ENCODE results near the gene EIF1AD. TPM values are rescaled to one million over a fixed set of nuclear protein-coding genes. Genes with fewer than 3 reads are reported as not detected.

EIF1AD gene
- total and polyA plus RNA-seq, 9 of the 15 experiments (the other 6 are each of a cell fraction or from before 2014, with no cell fraction given): 50.1 to 98.8 (median 58.7) TPM

DNA sequence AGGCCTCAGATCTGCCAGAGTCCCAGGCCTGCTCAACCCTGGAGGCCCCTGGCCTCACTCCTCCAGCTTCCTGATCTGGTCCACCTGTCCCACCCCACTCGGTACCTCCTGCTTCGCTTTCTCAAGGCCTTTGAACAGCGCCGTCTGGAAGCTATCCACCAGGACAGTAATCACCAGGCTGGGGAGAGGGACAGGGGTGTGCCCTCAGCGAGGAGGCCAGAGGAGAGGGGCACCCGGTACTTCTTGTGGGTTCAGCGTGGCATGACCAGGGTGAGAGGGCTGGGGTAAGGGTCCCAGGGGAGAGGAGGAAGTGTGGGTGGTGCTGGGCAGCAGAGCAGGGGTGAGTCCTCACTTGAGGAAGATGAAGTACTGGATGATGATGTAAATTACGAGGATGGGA lies 18.3 kb upstream of the EIF1AD start:
- Histone ChIP-seq H3K27ac (ENCODE audit: extremely low read depth, low read depth, low read length) (no peak overlapping the region), H3K4me1 (replicated peaks in 1 of 2; ENCODE audit: control insufficient read depth in 2 of 2, insufficient read depth in 2 of 2, low read length in 2 of 2) (peaks cover 21 to 71% of the 10 kb centered on the region in 2 experiments), H3K9me3 (replicated peaks; ENCODE audit: control insufficient read depth, insufficient read depth, low read depth, low read length) (no peaks in the 10 kb centered on the region), H3K9me1 (ENCODE audit: control insufficient read depth, insufficient read depth, low read length) (peaks cover 5% of the 10 kb centered on the region), H2AFZ (ENCODE audit: low read depth, low read length) (no peak overlapping the region), H4K20me1 (replicated peaks; ENCODE audit: control insufficient read depth, insufficient read depth, low read length) (no peaks in the 10 kb centered on the region), H3K36me3 (ENCODE audit: control insufficient read depth, insufficient read depth, low read length) (no peaks in the 10 kb centered on the region), H3K27me3 (ENCODE audit: control insufficient read depth in 2 of 2, insufficient read depth in 2 of 2, low read length in 2 of 2) (no peaks in the 10 kb centered on the region), H3K4me2 (ENCODE audit: insufficient read depth, low read length) (no peak overlapping the region), H3K9ac (ENCODE audit: insufficient read depth in 1 of 2, low read depth in 2 of 2, low read length in 2 of 2) (0 out of 4 replicates have a peak overlapping the region, but pooled peaks of 1 of the 2 experiments have one; percentile 43), H3K79me2 (ENCODE audit: control insufficient read depth, insufficient read depth, low read length) (no peaks in the 10 kb centered on the region), H3K4me3 (no peak overlapping the region)
- WGBS (ENCODE audit: insufficient coverage, low coverage, missing lambda C conversion rate): 68% methylated on average over 8 of the region's 8 CpGs
- ChIA-PET CTCF (ENCODE audit: low intra/inter-chr PET ratio) (interaction anchor here (1.2 kb wide), 1 partner anchor 31 kb away, joined by 4 read pairs; no protein-coding TSS in a partner anchor), POLR2A (interaction anchor here (1.2 to 2.7 kb wide), 2 partner anchors 12 to 15 kb away, joined by 3 to 8 read pairs; no protein-coding TSS in a partner anchor)
- TF ChIP-seq, protein P1, sequence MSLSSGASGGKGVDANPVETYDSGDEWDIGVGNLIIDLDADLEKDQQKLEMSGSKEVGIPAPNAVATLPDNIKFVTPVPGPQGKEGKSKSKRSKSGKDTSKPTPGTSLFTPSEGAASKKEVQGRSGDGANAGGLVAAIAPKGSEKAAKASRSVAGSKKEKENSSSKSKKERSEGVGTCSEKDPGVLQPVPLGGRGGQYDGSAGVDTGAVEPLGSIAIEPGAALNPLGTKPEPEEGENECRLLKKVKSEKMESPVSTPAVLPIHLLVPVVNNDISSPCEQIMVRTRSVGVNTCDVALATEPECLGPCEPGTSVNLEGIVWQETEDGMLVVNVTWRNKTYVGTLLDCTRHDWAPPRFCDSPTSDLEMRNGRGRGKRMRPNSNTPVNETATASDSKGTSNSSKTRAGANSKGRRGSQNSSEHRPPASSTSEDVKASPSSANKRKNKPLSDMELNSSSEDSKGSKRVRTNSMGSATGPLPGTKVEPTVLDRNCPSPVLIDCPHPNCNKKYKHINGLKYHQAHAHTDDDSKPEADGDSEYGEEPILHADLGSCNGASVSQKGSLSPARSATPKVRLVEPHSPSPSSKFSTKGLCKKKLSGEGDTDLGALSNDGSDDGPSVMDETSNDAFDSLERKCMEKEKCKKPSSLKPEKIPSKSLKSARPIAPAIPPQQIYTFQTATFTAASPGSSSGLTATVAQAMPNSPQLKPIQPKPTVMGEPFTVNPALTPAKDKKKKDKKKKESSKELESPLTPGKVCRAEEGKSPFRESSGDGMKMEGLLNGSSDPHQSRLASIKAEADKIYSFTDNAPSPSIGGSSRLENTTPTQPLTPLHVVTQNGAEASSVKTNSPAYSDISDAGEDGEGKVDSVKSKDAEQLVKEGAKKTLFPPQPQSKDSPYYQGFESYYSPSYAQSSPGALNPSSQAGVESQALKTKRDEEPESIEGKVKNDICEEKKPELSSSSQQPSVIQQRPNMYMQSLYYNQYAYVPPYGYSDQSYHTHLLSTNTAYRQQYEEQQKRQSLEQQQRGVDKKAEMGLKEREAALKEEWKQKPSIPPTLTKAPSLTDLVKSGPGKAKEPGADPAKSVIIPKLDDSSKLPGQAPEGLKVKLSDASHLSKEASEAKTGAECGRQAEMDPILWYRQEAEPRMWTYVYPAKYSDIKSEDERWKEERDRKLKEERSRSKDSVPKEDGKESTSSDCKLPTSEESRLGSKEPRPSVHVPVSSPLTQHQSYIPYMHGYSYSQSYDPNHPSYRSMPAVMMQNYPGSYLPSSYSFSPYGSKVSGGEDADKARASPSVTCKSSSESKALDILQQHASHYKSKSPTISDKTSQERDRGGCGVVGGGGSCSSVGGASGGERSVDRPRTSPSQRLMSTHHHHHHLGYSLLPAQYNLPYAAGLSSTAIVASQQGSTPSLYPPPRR (CRISPR knock-in tag; IDR thresholded peaks at IDR 0.05; ENCODE audit: borderline replicate concordance): 0 out of 2 replicates have a peak, but pooled peaks have one; percentile 29
- TF ChIP-seq TARDBP (IDR thresholded peaks at IDR 0.05): no peak
- ATAC-seq: no peak
- no TSS peak for BruUV-seq (replicated peaks)
- in situ Hi-C loops (cut with MboI): no loop called here
- intact Hi-C loops (cut with micrococcal nuclease): no loop called here
- no peak for DNase-seq (ENCODE audit: extremely low read depth in 1 of 4, low spot score in 3 of 4)
- FAIRE-seq: no peak

All from K562 (cell line).